Astrocyte of the spinal cord (primary cell): Measurements from ENCODE around the gene SHC3.
A peak's percentile ranks its signal among the peaks of the same experiment; 100 is the strongest.

Experiments used
- DNase-seq: peaks from one replicate; pipeline ENCODE4 v3.0.0; 2011; ENCODE audit warnings: low read depth, low spot score
- H3K4me3 ChIP-seq: 2 replicates; pipeline ENCODE4 v1.5.1; 2011; ENCODE audit warnings: low read depth, mild to moderate bottlenecking, low read length, moderate library complexity
- CTCF ChIP-seq: IDR thresholded peaks from 2 replicates; pipeline ENCODE4 v1.5.1; 2012; ENCODE audit warnings: low read depth, mild to moderate bottlenecking, low read length, inconsistent platforms
- in situ Hi-C: cut with HindIII; loops from 2 replicates; pipeline ENCODE4 v1.10.0; 2017; ENCODE audit warnings: low sequenced_read_pairs

The SHC3 gene

GRCh38 chr9:89051421-89052025, 127.1 kb downstream of the SHC3 start:
- TF ChIP-seq CTCF = no peak
- in situ Hi-C loops = no loop called here
- DNase-seq = no peak

GRCh38 chr9:89049646-89050045, 129.0 kb downstream of the SHC3 start:
- H3K4me3 ChIP-seq = no peak overlapping the region
- in situ Hi-C loops = no loop called here
- no peak for TF ChIP-seq CTCF
- no peak for DNase-seq

More at GRCh38 chr9:89051421-89052025, 127.1 kb downstream of the SHC3 start:
- no peak overlapping the region for H3K4me3 ChIP-seq

GRCh38 chr9:89048616-89049015, 130.0 kb downstream of the SHC3 start:
- no peak overlapping the region for H3K4me3 ChIP-seq
- no peak for DNase-seq
- in situ Hi-C loops = no loop called here
- TF ChIP-seq CTCF = no peak

- no peak for DNase-seq
- in situ Hi-C loops = no loop called here
- no peak for TF ChIP-seq CTCF
- H3K4me3 ChIP-seq = no peak overlapping the region
Observed at GRCh38 chr9:89047667-89048066, 131.0 kb downstream of the SHC3 start.

GRCh38 chr9:89046832-89047231, 131.8 kb downstream of the SHC3 start:
- in situ Hi-C loops = no loop called here
- DNase-seq = peak; percentile 67
- no peak overlapping the region for H3K4me3 ChIP-seq
- TF ChIP-seq CTCF = no peak

DNA sequence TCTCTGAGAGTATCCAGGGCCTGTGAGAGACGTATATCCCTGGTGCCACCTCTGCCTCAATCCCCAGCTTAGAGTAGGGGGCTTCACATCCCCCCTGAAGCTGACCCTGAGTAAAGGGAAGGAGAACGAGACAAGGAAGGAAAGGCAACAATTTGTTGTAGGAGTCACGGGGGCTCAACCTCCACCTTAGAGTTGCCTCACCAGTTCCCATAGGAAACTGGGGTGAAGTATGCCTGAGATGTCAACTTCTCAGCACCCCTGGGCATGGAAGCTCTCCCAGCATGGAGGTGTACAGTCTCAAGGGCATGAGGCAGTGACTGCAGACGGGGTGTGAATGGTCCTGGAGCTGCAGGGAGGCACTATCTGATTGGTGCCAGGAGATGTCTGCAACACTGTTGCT, 133.7 kb downstream of the SHC3 start:
- in situ Hi-C loops = no loop called here
- H3K4me3 ChIP-seq = no peak overlapping the region
- TF ChIP-seq CTCF = no peak
- DNase-seq = no peak
